Calu3 (cell line): Measurements from ENCODE around the gene RAD50. TPM values are rescaled to one million over a fixed set of nuclear protein-coding genes. Genes with fewer than 3 reads are reported as not detected.

ENCODE experiments used
- BruUV-seq: library from RNA; stranded (reverse); fragments of 400-500 nt; replicated peaks from 2 replicates; lab custom pipeline; 2021; lab: Mats Ljungman, UMichigan
- CTCF ChIA-PET: fragments of 300-600 bp; sonication (Branson Sonifier 250); formaldehyde crosslinking; loops from one replicate; lab custom pipeline; 2022; ENCODE audit warnings: antibody characterized with exemption; lab: Charles Lee
- DNase-seq: peaks from one replicate; pipeline ENCODE4 v3.0.0; 2022
- H3K27ac Mint-ChIP-seq: one replicate; pipeline ENCODE4 v1.8.0; 2022; ENCODE audit warnings: mixed read lengths; ENCODE audit not compliant: unreplicated experiment
- H3K27me3 Mint-ChIP-seq: one replicate; pipeline ENCODE4 v1.8.0; 2022; ENCODE audit warnings: mixed read lengths; ENCODE audit not compliant: unreplicated experiment
- H3K36me3 Mint-ChIP-seq: one replicate; pipeline ENCODE4 v1.8.0; 2022; ENCODE audit warnings: mild to moderate bottlenecking, moderate library complexity, mixed read lengths; ENCODE audit not compliant: insufficient read depth, unreplicated experiment
- H3K4me1 Mint-ChIP-seq: one replicate; pipeline ENCODE4 v1.8.0; 2022; ENCODE audit warnings: mild to moderate bottlenecking, low read depth, mixed read lengths; ENCODE audit not compliant: unreplicated experiment
- H3K4me3 Mint-ChIP-seq: one replicate; pipeline ENCODE4 v1.8.0; 2022; ENCODE audit warnings: mild to moderate bottlenecking, low read depth, moderate library complexity, mixed read lengths; ENCODE audit not compliant: unreplicated experiment
- H3K9me3 Mint-ChIP-seq: one replicate; pipeline ENCODE4 v1.8.0; 2022; ENCODE audit warnings: low read depth, mixed read lengths; ENCODE audit not compliant: unreplicated experiment
- intact Hi-C: fragments of 100-400 bp; cut with micrococcal nuclease; formaldehyde crosslinking; loops from one replicate; pipeline ENCODE4 v1.10.0; 2022; ENCODE audit not compliant: unreplicated experiment
- total RNA-seq: library from RNA; stranded (reverse); gene quantifications from 2 replicates; pipeline ENCODE4 v1.2.3, GENCODE V29; 2022
- TF ChIP-seq, protein P1 (sequence below): fragments of 200-600 bp; IDR thresholded peaks from one replicate; pipeline ENCODE4 v1.8.0; 2022; ENCODE audit warnings: antibody characterized with exemption; ENCODE audit not compliant: unreplicated experiment

RAD50 gene
- total RNA-seq, 1 experiment from 2014 or later = 35.9 TPM

DNA sequence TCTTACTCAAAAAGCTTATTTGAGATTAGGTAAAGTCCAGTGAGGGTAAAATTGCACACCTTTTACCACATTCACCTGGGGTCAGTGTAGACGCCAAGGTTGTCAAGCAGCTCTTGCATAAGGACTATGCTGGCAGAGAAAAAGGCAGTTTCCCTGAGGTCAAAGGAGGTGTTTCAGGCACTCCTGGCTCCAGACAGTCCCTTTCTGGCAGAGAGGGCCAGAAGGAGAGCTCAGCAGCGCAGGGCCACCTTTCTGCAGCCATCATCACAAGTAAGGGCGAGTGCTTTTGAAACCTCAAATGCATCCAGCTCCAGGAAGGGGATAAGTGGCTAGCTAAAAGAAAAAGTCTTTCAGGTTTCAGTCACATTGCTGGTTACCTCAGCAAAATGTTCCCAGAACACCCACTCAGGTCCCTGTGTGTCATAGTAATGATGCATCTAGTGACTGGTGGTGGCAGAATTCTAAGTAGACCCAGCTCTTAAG is 84.5 kb downstream of the RAD50 start:
- intact Hi-C loops = no loop called here
- H3K9me3 Mint-ChIP-seq = no peaks in the 10 kb centered on the region

DNA sequence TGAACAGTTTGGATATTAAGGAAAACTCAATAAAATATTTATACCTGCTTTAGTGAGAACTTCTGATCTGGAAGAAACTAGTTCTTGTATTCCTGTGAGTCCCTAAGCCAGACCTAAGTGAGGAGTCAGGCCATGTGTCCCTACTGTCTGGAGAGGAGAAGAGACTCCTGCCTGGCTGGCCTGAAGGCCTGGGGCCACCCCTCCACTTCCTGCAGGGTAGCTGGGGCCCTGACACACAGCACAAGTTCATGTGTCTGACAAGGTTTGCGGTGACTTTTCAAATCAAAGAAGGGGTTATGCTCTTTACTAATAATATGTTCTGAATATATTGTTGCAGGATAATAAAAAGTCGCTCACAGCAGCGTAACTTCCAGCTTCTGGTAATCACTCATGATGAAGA is 85.1 kb downstream of the RAD50 start:
- intact Hi-C loops = no loop called here
- CTCF ChIA-PET = no interaction called here
- DNase-seq = no peak
- no peaks in the 10 kb centered on the region for H3K4me1 Mint-ChIP-seq
- no peaks in the 10 kb centered on the region for H3K27me3 Mint-ChIP-seq
- no peak overlapping the region for H3K4me3 Mint-ChIP-seq
- no peak overlapping the region for H3K27ac Mint-ChIP-seq
- H3K9me3 Mint-ChIP-seq = no peaks in the 10 kb centered on the region
- H3K36me3 Mint-ChIP-seq = peaks cover 12% of the 10 kb centered on the region
- TF ChIP-seq, protein P1, sequence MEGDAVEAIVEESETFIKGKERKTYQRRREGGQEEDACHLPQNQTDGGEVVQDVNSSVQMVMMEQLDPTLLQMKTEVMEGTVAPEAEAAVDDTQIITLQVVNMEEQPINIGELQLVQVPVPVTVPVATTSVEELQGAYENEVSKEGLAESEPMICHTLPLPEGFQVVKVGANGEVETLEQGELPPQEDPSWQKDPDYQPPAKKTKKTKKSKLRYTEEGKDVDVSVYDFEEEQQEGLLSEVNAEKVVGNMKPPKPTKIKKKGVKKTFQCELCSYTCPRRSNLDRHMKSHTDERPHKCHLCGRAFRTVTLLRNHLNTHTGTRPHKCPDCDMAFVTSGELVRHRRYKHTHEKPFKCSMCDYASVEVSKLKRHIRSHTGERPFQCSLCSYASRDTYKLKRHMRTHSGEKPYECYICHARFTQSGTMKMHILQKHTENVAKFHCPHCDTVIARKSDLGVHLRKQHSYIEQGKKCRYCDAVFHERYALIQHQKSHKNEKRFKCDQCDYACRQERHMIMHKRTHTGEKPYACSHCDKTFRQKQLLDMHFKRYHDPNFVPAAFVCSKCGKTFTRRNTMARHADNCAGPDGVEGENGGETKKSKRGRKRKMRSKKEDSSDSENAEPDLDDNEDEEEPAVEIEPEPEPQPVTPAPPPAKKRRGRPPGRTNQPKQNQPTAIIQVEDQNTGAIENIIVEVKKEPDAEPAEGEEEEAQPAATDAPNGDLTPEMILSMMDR = no peak
- no TSS peak for BruUV-seq

More for the DNA sequence above, 84.5 kb downstream of the RAD50 start:
- H3K27me3 Mint-ChIP-seq = no peaks in the 10 kb centered on the region
- DNase-seq = no peak
- BruUV-seq = no TSS peak
- peaks cover 12% of the 10 kb centered on the region for H3K36me3 Mint-ChIP-seq
- no peak overlapping the region for H3K4me3 Mint-ChIP-seq
- TF ChIP-seq, protein P1 = no peak
- CTCF ChIA-PET = no interaction called here
- no peaks in the 10 kb centered on the region for H3K4me1 Mint-ChIP-seq
- no peak overlapping the region for H3K27ac Mint-ChIP-seq

- BruUV-seq = no TSS peak
- Mint-ChIP-seq H3K4me3 (no peak overlapping the region), H3K4me1 (no peaks in the 10 kb centered on the region), H3K27me3 (no peaks in the 10 kb centered on the region), H3K9me3 (no peaks in the 10 kb centered on the region), H3K36me3 (peaks cover 12% of the 10 kb centered on the region), H3K27ac (no peak overlapping the region)
- intact Hi-C loops = no loop called here
- CTCF ChIA-PET = no interaction called here
- TF ChIP-seq, protein P1 = no peak
- DNase-seq = no peak
Measured at GRCh38 chr5:132644177-132644576, 87.4 kb downstream of the RAD50 start.

DNA sequence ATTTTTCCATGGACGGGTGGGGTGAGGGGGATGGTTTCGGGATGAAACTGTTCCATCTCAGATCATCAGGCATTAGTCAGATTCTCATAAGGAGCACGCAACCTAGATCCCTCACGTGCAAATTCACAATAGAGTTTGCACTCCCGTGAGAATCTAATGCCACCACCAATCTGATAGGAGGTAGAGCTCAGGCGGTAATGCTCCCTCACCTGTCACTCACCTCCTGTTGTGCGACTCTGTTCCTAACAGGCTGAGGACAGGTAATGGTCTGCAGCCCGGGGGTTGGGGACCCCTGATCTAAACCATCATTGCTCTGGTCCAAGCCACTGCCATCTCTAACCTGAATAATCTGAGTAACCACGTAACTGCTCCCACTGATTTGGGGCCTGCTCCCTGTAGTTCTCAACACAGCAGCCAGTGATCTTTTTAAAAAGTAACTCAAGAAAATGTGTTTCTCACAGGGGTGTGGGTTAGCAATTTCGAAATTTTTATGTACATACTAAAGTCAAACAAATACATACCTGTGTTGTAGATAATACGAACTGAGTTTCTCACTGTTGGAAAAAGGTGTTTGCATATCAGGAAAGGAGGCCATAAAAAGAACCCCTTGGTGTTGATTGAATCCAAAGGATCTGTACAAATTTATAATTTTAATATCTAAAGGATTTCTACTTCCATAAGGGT is 89.9 kb downstream of the RAD50 start:
- Mint-ChIP-seq H3K4me1 (no peaks in the 10 kb centered on the region), H3K36me3 (peaks cover 12% of the 10 kb centered on the region), H3K27ac (no peak overlapping the region), H3K9me3 (no peaks in the 10 kb centered on the region), H3K4me3 (no peak overlapping the region), H3K27me3 (no peaks in the 10 kb centered on the region)
- BruUV-seq = no TSS peak
- TF ChIP-seq, protein P1 = no peak
- CTCF ChIA-PET = no interaction called here
- no peak for DNase-seq
- intact Hi-C loops = no loop called here
